Suprapubic skin (tissue), 3 donors: ENCODE measurements around the gene DAAM1.

Experiments
- POLR2AphosphoS5 ChIP-seq, 3 donors: sonication (generic); formaldehyde crosslinking; IDR thresholded peaks; one replicate each; pipeline ENCODE4 v1.6.1; 2017; ENCODE audit warnings: antibody characterized with exemption in 3 of 3
- TF ChIP-seq, protein P1 (sequence below), 2 donors: fragments of 200-600 bp in 1 of 2; fragments of 450-650 bp in 1 of 2; sonication (generic) in 1 of 2; IDR thresholded peaks; one replicate each; pipeline ENCODE4 v1.5.1; 2016 to 2019; ENCODE audit warnings: antibody characterized with exemption in 2 of 2, mild to moderate bottlenecking in 1 of 2, moderate library complexity in 1 of 2

DNA sequence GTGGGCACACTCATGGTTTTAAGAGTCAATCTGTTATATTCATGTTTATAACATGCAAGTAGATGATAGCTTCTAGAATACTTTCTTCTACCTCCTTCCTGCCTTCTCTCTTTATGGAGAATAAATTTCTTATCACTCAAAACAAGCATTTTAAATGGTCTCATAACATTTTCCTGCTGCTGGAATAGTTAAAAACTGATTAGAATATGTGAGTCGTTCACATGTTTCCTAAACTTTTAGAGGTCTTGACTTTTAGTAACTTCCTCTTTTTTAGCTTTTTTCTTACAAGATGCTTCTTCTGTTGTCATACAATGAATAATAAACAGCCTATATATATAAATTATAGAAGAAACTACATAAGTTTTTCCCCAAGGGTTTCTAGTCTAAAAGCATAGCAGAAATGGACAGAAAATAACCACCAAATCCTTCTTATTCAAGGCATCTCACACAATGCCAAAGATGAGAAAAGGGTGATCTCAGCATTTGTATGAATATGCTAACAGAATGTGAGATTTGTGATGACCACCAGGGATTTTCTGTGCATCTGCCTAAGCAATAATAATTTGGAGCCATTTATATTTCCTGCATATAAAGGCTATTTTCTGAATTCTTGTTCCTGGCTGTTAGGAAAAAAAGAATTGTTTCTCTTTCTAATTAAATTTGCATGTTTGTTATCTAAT, 127.8 kb downstream of the DAAM1 start:
- TF ChIP-seq, protein P1, sequence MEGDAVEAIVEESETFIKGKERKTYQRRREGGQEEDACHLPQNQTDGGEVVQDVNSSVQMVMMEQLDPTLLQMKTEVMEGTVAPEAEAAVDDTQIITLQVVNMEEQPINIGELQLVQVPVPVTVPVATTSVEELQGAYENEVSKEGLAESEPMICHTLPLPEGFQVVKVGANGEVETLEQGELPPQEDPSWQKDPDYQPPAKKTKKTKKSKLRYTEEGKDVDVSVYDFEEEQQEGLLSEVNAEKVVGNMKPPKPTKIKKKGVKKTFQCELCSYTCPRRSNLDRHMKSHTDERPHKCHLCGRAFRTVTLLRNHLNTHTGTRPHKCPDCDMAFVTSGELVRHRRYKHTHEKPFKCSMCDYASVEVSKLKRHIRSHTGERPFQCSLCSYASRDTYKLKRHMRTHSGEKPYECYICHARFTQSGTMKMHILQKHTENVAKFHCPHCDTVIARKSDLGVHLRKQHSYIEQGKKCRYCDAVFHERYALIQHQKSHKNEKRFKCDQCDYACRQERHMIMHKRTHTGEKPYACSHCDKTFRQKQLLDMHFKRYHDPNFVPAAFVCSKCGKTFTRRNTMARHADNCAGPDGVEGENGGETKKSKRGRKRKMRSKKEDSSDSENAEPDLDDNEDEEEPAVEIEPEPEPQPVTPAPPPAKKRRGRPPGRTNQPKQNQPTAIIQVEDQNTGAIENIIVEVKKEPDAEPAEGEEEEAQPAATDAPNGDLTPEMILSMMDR (IDR thresholded peaks at IDR 0.05): no peak
- TF ChIP-seq POLR2AphosphoS5 (IDR thresholded peaks at IDR 0.05): no peak
